KG1 (cell line): ENCODE measurements around the gene ARHGAP26.
"Not testable (repeated sequence)": the region's sequence is repeated elsewhere in the genome, so short reads cannot be mapped to it uniquely, and the experiment has no call there.

Experiments used
- DNase-seq: peaks from one replicate; lab custom pipeline; 2025; lab: John Stamatoyannopoulos, UW

Gene ARHGAP26

GRCh38 chr5:142937374-142937773, 167.2 kb downstream of the ARHGAP26 start:
- no peak for DNase-seq

- DNase-seq: no peak
These were observed 168.2 kb downstream of the ARHGAP26 start for GRCh38 chr5:142938266-142938880.

- no peak for DNase-seq
These were observed 168.8 kb downstream of the ARHGAP26 start for GRCh38 chr5:142939006-142939405.

- DNase-seq: no peak
These were observed 169.7 kb downstream of the ARHGAP26 start for GRCh38 chr5:142939884-142940283.

GRCh38 chr5:142941245-142941644, 171.1 kb downstream of the ARHGAP26 start:
- no peak for DNase-seq

- no peak for DNase-seq
These were observed 172.7 kb downstream of the ARHGAP26 start for GRCh38 chr5:142942901-142943300.

- no peak for DNase-seq
These were observed 174.0 kb downstream of the ARHGAP26 start for GRCh38 chr5:142944140-142944539.

GRCh38 chr5:142945321-142945720, 175.1 kb downstream of the ARHGAP26 start:
- DNase-seq: no peak

GRCh38 chr5:142945845-142946244, 175.7 kb downstream of the ARHGAP26 start:
- DNase-seq: no peak

GRCh38 chr5:142946547-142947426, 176.6 kb downstream of the ARHGAP26 start:
- DNase-seq: no peak

GRCh38 chr5:142947427-142947709, 177.2 kb downstream of the ARHGAP26 start:
- DNase-seq: no peak

- no peak for DNase-seq
These were observed 182.1 kb downstream of the ARHGAP26 start for GRCh38 chr5:142952229-142952628.

GRCh38 chr5:142952871-142953270, 182.7 kb downstream of the ARHGAP26 start:
- not testable (repeated sequence) for DNase-seq

- DNase-seq: no peak
These were observed 184.3 kb downstream of the ARHGAP26 start for GRCh38 chr5:142954455-142954854.

- no peak for DNase-seq
These were observed 185.5 kb downstream of the ARHGAP26 start for GRCh38 chr5:142955628-142956027.

- DNase-seq: no peak
These were observed 187.4 kb downstream of the ARHGAP26 start for GRCh38 chr5:142957528-142957927.

- DNase-seq: no peak
These were observed 188.9 kb downstream of the ARHGAP26 start for GRCh38 chr5:142958944-142959682.

GRCh38 chr5:142959683-142960657, 189.8 kb downstream of the ARHGAP26 start:
- no peak for DNase-seq

GRCh38 chr5:142961440-142962173, 191.4 kb downstream of the ARHGAP26 start:
- no peak for DNase-seq

- no peak for DNase-seq
These were observed 192.0 kb downstream of the ARHGAP26 start for GRCh38 chr5:142962174-142962533.
